Measurements from ENCODE around the gene OR1J4. TPM values are rescaled to one million over a fixed set of nuclear protein-coding genes. Genes with fewer than 3 reads are reported as not detected.

OR1J4 gene
- total RNA-seq (2016; rRNA removed; fragmentation: Illumina TruSeq; extraction: Trizol): not detected in 2 replicates
- total RNA-seq (2016; cell fraction: cytosol; rRNA removed; fragmentation: Illumina TruSeq; extraction: Trizol; ENCODE audit: low read depth): not detected in 2 replicates
- total RNA-seq (2016; cell fraction: insoluble cytoplasmic fraction; rRNA removed; fragmentation: Illumina TruSeq; extraction: Trizol): not detected in 2 replicates
- not detected in 2 replicates for total RNA-seq (2016; cell fraction: membrane; rRNA removed; fragmentation: Illumina TruSeq; extraction: Trizol)
- not detected in 2 replicates for total RNA-seq (2016; cell fraction: nucleus; rRNA removed; fragmentation: Illumina TruSeq; extraction: Trizol)
- 0.09 TPM in 1 of 2 replicates, not detected in the other for polyA plus RNA-seq (2011; rRNA removed)
- polyA plus RNA-seq (2011; cell fraction: cytosol; rRNA removed): not detected in 2 replicates
- 0.19 TPM in 1 of 2 replicates, not detected in the other for polyA plus RNA-seq (2011; cell fraction: nucleus; rRNA removed)
- not detected in 2 replicates for polyA plus RNA-seq (2012)
- not detected in 2 replicates for polyA plus RNA-seq (2016; cell fraction: cytosol; fragmentation: Illumina TruSeq; extraction: Trizol; ENCODE audit: low read depth)
- not detected in 2 replicates for polyA plus RNA-seq (2016; cell fraction: insoluble cytoplasmic fraction; fragmentation: Illumina TruSeq; extraction: Trizol; ENCODE audit: low read depth)
- not detected in 2 replicates for polyA plus RNA-seq (2016; cell fraction: membrane; fragmentation: Illumina TruSeq; extraction: Trizol; ENCODE audit: low read depth)
- polyA plus RNA-seq (2016; cell fraction: nucleus; fragmentation: Illumina TruSeq; extraction: Trizol; ENCODE audit: insufficient read depth, low read depth): not detected in 2 replicates
- 0.54 TPM in 1 of 2 replicates, not detected in the other for polyA minus RNA-seq (2011; rRNA and poly(A)+ RNA removed; ENCODE audit: low replicate concordance)
- not detected in 2 replicates for polyA minus RNA-seq (2011; cell fraction: cytosol; rRNA and poly(A)+ RNA removed)
- not detected in 2 replicates for polyA minus RNA-seq (2011; cell fraction: nucleus; rRNA and poly(A)+ RNA removed)
- not detected for Bru-seq, nascent RNA
- BruChase-seq, experiment 1, labeled RNA remaining after a 6-hour chase: percentile 26 among the genes with signal in this experiment
- not detected for BruChase-seq, experiment 2, labeled RNA remaining after a 2-hour chase
- long read RNA-seq, experiment 1: 0 reads
- long read RNA-seq, experiment 2: 0 reads

GRCh38 chr9:122518841-122519240 is at the start of gene OR1J4:
Gene OR1J4 (plus strand): TSS chr9:122519141. CDS start chr9:122519141, 0 bp downstream.
- Histone ChIP-seq H3K9me3 (ENCODE audit: low read length) (no peaks in the 10 kb centered on the region), H3K79me2 (ENCODE audit: insufficient read depth, low read length) (no peaks in the 10 kb centered on the region), H3K4me2 (ENCODE audit: low read depth, low read length) (no peak within 1 kb of the TSS), H4K20me1 (ENCODE audit: insufficient read depth, low read length) (no peaks in the 10 kb centered on the region), H3K9ac (ENCODE audit: insufficient read depth, low read depth, low read length) (no peak within 1 kb of the TSS), H3K4me1 (ENCODE audit: insufficient read depth, low read length) (no peaks in the 10 kb centered on the region), H2AFZ (ENCODE audit: low read length) (no peak within 1 kb of the TSS), H3K27me3 (ENCODE audit: control insufficient read depth in 1 of 2, insufficient read depth in 2 of 2, low read length in 2 of 2) (peaks cover 0 to 2% of the 10 kb centered on the region in 2 experiments; a peak in 1 of 5 replicates), H3K4me3 (replicated peaks in 1 of 3; ENCODE audit: insufficient read depth in 1 of 3, low read depth in 2 of 3, low read length in 3 of 3) (no peak within 1 kb of the TSS), H3K27ac (ENCODE audit: extremely low read length, insufficient read depth, low read length) (no peak within 1 kb of the TSS), H3K36me3 (replicated peaks in 1 of 2; ENCODE audit: control insufficient read depth in 1 of 2, insufficient read depth in 2 of 2, low read length in 2 of 2) (no peaks in the 10 kb centered on the region)
- BruUV-seq (replicated peaks): no TSS peak
- intact Hi-C loops (cut with micrococcal nuclease; ENCODE audit: unreplicated experiment): no loop called here
- WGBS (ENCODE audit: low lambda C conversion rate): 48% methylated on average over 4 of the region's 4 CpGs
- CTCF ChIA-PET (ENCODE audit: low intra/inter-chr PET ratio, low total read pairs): no interaction called here
- DNase-seq (ENCODE audit: low spot score): no peak
- ATAC-seq: no peak
- TF ChIP-seq, protein P1, sequence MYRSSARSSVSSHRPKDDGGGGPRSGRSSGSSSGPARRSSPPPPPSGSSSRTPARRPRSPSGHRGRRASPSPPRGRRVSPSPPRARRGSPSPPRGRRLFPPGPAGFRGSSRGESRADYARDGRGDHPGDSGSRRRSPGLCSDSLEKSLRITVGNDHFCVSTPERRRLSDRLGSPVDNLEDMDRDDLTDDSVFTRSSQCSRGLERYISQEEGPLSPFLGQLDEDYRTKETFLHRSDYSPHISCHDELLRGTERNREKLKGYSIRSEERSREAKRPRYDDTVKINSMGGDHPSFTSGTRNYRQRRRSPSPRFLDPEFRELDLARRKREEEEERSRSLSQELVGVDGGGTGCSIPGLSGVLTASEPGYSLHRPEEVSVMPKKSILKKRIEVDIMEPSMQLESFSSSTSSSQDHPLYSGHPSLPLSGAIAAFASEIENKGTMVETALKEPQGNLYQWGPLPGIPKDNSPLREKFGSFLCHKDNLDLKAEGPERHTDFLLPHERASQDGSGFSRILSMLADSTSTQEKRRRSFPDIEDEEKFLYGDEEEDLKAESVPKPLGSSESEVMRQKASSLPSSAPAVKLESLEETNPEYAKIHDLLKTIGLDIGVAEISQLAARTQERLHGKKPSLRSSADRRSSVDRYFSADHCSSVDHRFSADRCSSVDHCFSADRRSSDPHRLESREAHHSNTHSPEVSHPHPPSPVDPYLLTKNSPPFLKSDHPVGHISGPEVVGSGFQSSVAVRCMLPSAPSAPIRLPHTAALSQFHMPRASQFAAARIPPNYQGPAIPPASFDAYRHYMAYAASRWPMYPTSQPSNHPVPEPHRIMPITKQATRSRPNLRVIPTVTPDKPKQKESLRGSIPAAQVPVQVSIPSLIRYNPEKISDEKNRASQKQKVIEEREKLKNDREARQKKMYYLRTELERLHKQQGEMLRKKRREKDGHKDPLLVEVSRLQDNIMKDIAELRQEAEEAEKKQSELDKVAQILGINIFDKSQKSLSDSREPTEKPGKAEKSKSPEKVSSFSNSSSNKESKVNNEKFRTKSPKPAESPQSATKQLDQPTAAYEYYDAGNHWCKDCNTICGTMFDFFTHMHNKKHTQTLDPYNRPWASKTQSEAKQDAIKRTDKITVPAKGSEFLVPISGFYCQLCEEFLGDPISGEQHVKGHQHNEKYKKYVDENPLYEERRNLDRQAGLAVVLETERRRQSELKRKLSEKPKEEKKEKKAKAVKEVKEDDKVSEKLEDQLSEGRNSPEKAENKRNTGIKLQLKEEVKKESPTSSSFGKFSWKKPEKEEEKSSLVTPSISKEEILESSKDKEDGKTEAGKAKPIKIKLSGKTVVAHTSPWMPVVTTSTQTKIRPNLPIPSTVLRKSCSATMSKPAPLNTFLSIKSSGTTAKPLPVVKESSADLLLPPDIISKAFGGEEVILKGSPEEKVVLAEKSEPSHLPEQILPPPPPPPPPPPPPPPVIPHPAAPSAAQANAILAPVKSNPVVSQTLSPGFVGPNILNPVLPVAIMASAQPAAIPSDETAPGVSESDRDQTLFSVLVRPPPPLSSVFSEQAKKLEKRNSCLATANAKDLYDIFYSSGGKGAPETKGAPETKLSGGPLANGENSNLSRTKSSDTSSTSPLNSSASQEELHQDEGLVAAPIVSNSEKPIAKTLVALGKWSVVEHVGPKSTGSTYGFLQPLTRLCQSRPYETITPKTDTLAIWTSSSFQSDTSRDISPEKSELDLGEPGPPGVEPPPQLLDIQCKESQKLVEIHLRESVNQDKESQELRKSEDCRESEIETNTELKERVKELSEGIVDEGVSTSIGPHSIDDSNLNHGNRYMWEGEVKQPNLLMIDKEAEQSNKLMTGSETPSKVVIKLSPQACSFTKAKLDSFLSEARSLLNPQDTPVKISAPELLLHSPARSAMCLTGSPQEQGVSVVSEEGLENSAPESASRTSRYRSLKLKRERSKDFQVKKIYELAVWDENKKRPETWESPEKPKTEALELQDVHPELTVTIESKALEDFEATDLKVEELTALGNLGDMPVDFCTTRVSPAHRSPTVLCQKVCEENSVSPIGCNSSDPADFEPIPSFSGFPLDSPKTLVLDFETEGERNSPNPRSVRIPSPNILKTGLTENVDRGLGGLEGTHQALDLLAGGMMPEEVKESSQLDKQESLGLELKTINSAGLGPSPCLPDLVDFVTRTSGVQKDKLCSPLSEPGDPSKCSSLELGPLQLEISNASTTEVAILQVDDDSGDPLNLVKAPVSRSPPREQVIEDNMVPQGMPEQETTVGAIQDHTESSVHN (CRISPR knock-in tag; IDR thresholded peaks at IDR 0.05): no peak
- TF ChIP-seq ZNF619 (CRISPR knock-in tag; IDR thresholded peaks at IDR 0.05) (no peak), TOPORS (CRISPR knock-in tag; IDR thresholded peaks at IDR 0.05) (no peak), EED (CRISPR knock-in tag; IDR thresholded peaks at IDR 0.05) (no peak), ONECUT2 (CRISPR knock-in tag; IDR thresholded peaks at IDR 0.05) (no peak), MTA3 (CRISPR knock-in tag; IDR thresholded peaks at IDR 0.05) (no peak), HMG20B (CRISPR knock-in tag; conservative IDR thresholded peaks at IDR 0.05) (no peak), ZNF776 (CRISPR knock-in tag; IDR thresholded peaks at IDR 0.05) (no peak), ZMYM3 (CRISPR knock-in tag; IDR thresholded peaks at IDR 0.05) (no peak), ZNF101 (CRISPR knock-in tag; IDR thresholded peaks at IDR 0.05; ENCODE audit: borderline replicate concordance, low read depth) (no peak), HMGA1 (CRISPR knock-in tag; conservative IDR thresholded peaks at IDR 0.05) (no peak), ZNF354B (CRISPR knock-in tag; IDR thresholded peaks at IDR 0.05) (no peak), NFATC3 (CRISPR knock-in tag; IDR thresholded peaks at IDR 0.05) (no peak), ZNF883 (CRISPR knock-in tag; IDR thresholded peaks at IDR 0.05; ENCODE audit: not compliant biosample characterization) (no peak)
- POLR2A ChIA-PET: no interaction called here
- in situ Hi-C loops (cut with HindIII; ENCODE audit: extremely low pct_ligation_motif_present, low pct_unique_long_range_greater_than_20kb): no loop called here
- FAIRE-seq: no peak
